Liver (tissue), 3 donors: ENCODE measurements around the gene IDH3A.

Experiments used
- FOXA1 ChIP-seq: IDR thresholded peaks from 2 replicates; pipeline ENCODE4 v1.6.1; 2016; ENCODE audit warnings: antibody characterized with exemption
- MAX ChIP-seq: IDR thresholded peaks from 2 replicates; pipeline ENCODE4 v1.6.1; 2016; ENCODE audit warnings: antibody characterized with exemption
- RAD21 ChIP-seq, 2 donors: IDR thresholded peaks; 2 replicates each; pipeline ENCODE4 v1.6.1; 2016; ENCODE audit warnings: antibody characterized with exemption in 2 of 2, mild to moderate bottlenecking in 2 of 2
- SP1 ChIP-seq: IDR thresholded peaks from 2 replicates; pipeline ENCODE4 v1.6.1; 2018; ENCODE audit warnings: antibody characterized with exemption, mild to moderate bottlenecking
- TAF1 ChIP-seq: conservative IDR thresholded peaks from 2 replicates; pipeline ENCODE4 v1.6.1; 2016; ENCODE audit warnings: antibody characterized with exemption, mild to moderate bottlenecking
- TF ChIP-seq, protein P1 (sequence below): fragments of 150-350 bp; IDR thresholded peaks from 2 replicates; pipeline ENCODE4 v1.5.1; 2017; ENCODE audit warnings: improper control_type of control experiment, low read depth, low read length; ENCODE audit not compliant: missing input control
- donor health status: healthy.
- donor health status: healthy.

DNA sequence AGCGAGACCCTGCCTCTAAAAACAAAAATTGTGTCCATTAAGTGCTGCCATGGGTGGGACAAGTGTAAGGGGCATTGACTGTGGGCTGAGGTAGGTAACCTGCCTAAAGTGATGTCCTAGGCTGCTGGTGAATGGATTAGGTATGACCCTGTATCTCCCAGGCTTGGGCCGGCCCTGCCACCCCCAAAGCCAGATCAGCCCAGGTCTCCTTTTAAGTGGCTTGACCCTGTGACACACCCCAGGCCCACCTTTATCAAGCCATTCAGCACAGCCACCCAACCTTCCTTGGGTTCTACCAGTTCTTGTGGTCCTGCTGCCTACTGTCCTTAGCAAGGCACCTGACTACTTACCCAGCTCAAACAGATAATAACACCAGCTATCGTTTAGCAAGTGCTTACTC is 36.6 kb upstream of the IDH3A start:
- TF ChIP-seq, protein P1, sequence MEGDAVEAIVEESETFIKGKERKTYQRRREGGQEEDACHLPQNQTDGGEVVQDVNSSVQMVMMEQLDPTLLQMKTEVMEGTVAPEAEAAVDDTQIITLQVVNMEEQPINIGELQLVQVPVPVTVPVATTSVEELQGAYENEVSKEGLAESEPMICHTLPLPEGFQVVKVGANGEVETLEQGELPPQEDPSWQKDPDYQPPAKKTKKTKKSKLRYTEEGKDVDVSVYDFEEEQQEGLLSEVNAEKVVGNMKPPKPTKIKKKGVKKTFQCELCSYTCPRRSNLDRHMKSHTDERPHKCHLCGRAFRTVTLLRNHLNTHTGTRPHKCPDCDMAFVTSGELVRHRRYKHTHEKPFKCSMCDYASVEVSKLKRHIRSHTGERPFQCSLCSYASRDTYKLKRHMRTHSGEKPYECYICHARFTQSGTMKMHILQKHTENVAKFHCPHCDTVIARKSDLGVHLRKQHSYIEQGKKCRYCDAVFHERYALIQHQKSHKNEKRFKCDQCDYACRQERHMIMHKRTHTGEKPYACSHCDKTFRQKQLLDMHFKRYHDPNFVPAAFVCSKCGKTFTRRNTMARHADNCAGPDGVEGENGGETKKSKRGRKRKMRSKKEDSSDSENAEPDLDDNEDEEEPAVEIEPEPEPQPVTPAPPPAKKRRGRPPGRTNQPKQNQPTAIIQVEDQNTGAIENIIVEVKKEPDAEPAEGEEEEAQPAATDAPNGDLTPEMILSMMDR = no peak
- TF ChIP-seq FOXA1 (no peak), TAF1 (no peak), MAX (no peak), RAD21 (IDR thresholded peaks at IDR 0.05) (no peak), SP1 (no peak)
